ENCODE results near the gene PRRT1. TPM values are rescaled to one million over a fixed set of nuclear protein-coding genes. Genes with fewer than 3 reads are reported as not detected.
A peak's percentile ranks its signal among the peaks of the same experiment; 100 is the strongest.

PRRT1 gene
- total RNA-seq = 1 to 10 TPM in 2 of 7 donors, under 1 TPM in 5; 0.28 to 1.7 (median 0.85) TPM
- polyA plus RNA-seq = 1 to 10 TPM; 1.1 to 2.3 (median 1.9) TPM
- long read RNA-seq, donor 1, partial matches to known transcripts = 5 of 5 reads
- long read RNA-seq, donor 1, other reads (novel, unspliced or antisense) = 0 of 5 reads
- long read RNA-seq, donor 2 = 0 reads

DNA sequence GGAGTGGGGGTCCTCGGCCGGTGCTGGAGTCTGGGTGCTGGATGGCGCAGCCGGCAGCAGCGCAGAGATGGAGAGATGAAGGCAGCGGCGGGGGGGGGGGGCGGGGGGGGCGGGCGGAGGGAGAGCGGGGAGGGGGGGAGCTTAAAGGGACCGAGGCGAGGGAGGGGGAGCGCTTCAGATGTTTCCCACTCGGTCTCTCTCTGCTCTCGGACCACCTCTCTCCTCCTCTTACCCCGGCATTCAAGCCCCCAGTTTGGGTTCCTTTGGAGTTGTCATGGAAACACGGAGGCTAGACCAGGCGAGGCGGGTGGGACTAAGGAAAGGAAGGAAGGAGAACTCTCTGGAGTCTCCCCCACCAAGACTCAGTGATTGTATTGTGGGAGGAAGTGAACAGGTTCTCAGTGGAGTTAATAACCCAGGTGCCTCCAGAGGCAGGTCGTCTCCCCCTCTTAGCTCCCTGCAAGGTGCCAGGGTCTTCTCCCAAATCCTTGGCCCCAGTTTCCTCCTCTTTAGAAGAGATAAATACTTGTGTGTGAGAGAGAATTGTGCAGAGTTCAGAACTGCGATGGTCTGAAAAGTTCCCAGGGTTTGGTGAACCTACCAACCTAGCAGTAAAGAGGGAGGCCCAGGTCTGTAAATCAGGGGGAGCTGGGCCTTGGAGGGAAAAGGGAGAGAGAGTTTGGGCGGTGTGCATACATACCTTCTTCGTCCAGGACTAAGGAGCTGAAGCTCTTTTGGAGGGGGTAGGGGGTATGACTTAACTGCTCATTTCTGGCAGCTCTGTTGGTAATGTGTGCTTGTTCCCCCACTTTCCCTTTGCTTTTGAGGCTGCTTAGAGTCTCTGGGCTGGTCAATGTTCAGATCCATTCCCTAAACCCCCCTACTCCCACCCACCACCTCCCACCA lies at the start of gene PRRT1:
TSS of gene PRRT1 (minus strand) at position 77 of the 906 bp plus-strand sequence. CDS start 112 bp downstream, outside the sequence.
- TF ChIP-seq POLR2A (IDR thresholded peaks at IDR 0.05) (no peak), POLR2AphosphoS5 (IDR thresholded peaks at IDR 0.05) (no peak)
- TF ChIP-seq, protein P1, sequence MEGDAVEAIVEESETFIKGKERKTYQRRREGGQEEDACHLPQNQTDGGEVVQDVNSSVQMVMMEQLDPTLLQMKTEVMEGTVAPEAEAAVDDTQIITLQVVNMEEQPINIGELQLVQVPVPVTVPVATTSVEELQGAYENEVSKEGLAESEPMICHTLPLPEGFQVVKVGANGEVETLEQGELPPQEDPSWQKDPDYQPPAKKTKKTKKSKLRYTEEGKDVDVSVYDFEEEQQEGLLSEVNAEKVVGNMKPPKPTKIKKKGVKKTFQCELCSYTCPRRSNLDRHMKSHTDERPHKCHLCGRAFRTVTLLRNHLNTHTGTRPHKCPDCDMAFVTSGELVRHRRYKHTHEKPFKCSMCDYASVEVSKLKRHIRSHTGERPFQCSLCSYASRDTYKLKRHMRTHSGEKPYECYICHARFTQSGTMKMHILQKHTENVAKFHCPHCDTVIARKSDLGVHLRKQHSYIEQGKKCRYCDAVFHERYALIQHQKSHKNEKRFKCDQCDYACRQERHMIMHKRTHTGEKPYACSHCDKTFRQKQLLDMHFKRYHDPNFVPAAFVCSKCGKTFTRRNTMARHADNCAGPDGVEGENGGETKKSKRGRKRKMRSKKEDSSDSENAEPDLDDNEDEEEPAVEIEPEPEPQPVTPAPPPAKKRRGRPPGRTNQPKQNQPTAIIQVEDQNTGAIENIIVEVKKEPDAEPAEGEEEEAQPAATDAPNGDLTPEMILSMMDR (IDR thresholded peaks at IDR 0.05 in 8 of 11, conservative IDR thresholded peaks at IDR 0.05 in 3 of 11) = no peak
- Histone ChIP-seq H3K4me1 (peaks cover 6 to 80% (median 44%) of the 10 kb centered on the region in 6 donors), H3K4me3 (peak within 1 kb of the TSS in 4 of 8 donors; percentile 19 to 80 (median 66)), H3K27me3 (replicated peaks in 1 of 7) (peaks cover 0 to 74% (median 39%) of the 10 kb centered on the region in 7 donors), H3K27ac (peak within 1 kb of the TSS in 6 of 8 donors; percentile 69 to 86 (median 83)), H3K9me3 (no peaks in the 10 kb centered on the region), H3K36me3 (peaks cover 0 to 15% (median 2%) of the 10 kb centered on the region in 6 donors)
- no peak for DNase-seq
- intact Hi-C loops (cut with DNase I; ENCODE audit: low total_unique reads) = no loop called here
- WGBS, 5 donors = 19 to 27% (median 22%) methylated on average over 16 to 21 of the region's 24 CpGs

DNA sequence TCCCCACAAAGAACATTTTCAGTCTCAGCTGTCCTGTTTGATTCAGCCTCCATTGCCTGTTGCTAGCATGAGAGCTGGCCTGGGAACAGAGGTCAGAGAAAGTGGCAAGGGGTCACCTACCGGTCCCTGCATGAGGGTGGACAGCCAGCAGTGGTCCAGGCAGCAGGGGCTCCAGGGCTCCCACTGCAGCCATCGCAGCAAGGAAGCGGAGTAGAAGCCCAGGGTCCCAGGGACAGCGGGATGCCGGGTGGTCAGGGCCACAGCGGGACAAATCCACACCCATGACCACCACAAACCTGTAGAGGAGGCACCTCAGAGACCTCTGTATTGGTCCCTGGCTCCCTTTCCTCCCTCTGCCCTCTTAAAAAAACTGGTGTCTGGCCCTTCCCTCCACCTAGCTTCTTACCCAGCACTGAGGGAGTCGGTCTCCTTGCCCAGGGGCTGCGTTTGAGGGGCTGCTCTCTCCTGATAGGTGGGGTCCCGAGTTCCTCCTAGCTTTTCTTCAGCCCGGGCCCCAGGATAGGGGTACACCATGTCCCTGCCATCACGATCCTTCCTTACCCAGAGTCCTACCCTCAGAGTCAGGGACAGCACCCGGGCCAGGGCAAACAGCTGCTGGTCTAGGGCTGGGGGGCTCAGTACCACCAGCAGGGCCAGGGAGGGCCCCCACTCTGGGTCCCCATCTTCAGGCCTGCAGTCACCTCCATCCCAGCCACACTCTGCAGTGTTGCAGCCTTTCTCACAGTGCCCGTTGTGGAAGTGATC lies 49.2 kb upstream of the PRRT1 start:
- H3K36me3 ChIP-seq = no peaks in the 10 kb centered on the region
- DNase-seq = no peak
- 87 to 97% (median 89%) methylated on average over 11 to 13 of the region's 13 CpGs for WGBS, 5 donors
- intact Hi-C loops (cut with DNase I; ENCODE audit: low total_unique reads) = no loop called here
- no peaks in the 10 kb centered on the region for H3K9me3 ChIP-seq
- no peak overlapping the region for H3K4me3 ChIP-seq
- TF ChIP-seq POLR2AphosphoS5 (IDR thresholded peaks at IDR 0.05) = no peak
- TF ChIP-seq, protein P1 (IDR thresholded peaks at IDR 0.05 in 8 of 11, conservative IDR thresholded peaks at IDR 0.05 in 3 of 11) = no peak
- TF ChIP-seq POLR2A (IDR thresholded peaks at IDR 0.05) = no peak
- peaks cover 0 to 3% (median 0%) of the 10 kb centered on the region in 7 donors for H3K27me3 ChIP-seq (replicated peaks in 1 of 7)
- H3K27ac ChIP-seq = no peak overlapping the region
- peaks cover 7 to 15% (median 13%) of the 10 kb centered on the region in 6 donors for H3K4me1 ChIP-seq

DNA sequence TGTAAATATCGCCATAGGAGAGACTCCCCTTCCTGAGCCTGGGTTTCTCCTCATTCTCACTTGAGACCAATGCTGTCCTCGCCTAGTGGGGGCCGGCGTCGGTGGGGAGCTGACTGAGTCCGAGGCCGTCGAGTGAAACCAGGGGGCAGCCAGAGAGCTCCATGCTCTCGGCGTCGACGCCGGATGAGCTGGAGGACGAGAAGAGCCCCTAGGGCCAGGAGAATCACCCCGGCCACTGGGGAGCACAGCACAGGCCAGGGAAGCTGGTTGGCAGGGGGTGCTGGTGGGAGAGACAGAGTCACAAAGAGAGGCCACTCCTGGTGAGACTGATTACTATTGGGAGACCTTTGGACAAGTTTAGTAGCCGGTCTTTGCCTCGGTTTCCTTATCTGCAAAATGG lies 47.1 kb upstream of the PRRT1 start:
- H3K27me3 ChIP-seq (replicated peaks in 1 of 7) = peaks cover 0 to 3% (median 0%) of the 10 kb centered on the region in 7 donors
- peaks cover 20 to 31% (median 30%) of the 10 kb centered on the region in 6 donors for H3K4me1 ChIP-seq
- no peak overlapping the region for H3K4me3 ChIP-seq
- TF ChIP-seq POLR2AphosphoS5 (IDR thresholded peaks at IDR 0.05) (no peak), POLR2A (IDR thresholded peaks at IDR 0.05) (no peak)
- TF ChIP-seq, protein P1 (IDR thresholded peaks at IDR 0.05 in 8 of 11, conservative IDR thresholded peaks at IDR 0.05 in 3 of 11) = no peak
- no peaks in the 10 kb centered on the region for H3K36me3 ChIP-seq
- H3K27ac ChIP-seq = no peak overlapping the region
- WGBS, 5 donors = 88 to 93% (median 91%) methylated on average over 17 of the region's 17 CpGs
- DNase-seq = peak; percentile 79
- intact Hi-C loops (cut with DNase I; ENCODE audit: low total_unique reads) = loop anchor here (10.0 kb wide), 1 partner anchor 74 kb away; the partner anchor contains the start of gene ATF6B
- H3K9me3 ChIP-seq = no peaks in the 10 kb centered on the region

Data from spleen (tissue), 13 donors.